Sigmoid colon (tissue), 7 donors: ENCODE results near the gene CRADD. TPM values are rescaled to one million over a fixed set of nuclear protein-coding genes. Genes with fewer than 3 reads are reported as not detected.

Experiments
- DNase-seq: peaks from one replicate; pipeline ENCODE4 v3.0.0-alpha.2; 2019
- H3K27ac ChIP-seq, 4 donors: fragments of 200-600 bp; sonication (generic); one replicate each; pipeline ENCODE4 v1.5.1; 2016 to 2019; ENCODE audit warnings: mild to moderate bottlenecking in 1 of 4
- H3K27me3 ChIP-seq, 3 donors: fragments of 200-600 bp; sonication (generic); one replicate each; pipeline ENCODE4 v1.5.1; 2019; ENCODE audit warnings: mild to moderate bottlenecking in 1 of 3
- H3K36me3 ChIP-seq, 4 donors: fragments of 200-600 bp; sonication (generic); one replicate each; pipeline ENCODE4 v1.5.1; 2016 to 2019
- H3K4me1 ChIP-seq, 4 donors: fragments of 200-600 bp; sonication (generic); one replicate each; pipeline ENCODE4 v1.5.1; 2017 to 2019
- H3K4me3 ChIP-seq, 4 donors: fragments of 200-600 bp; sonication (generic); one replicate each; pipeline ENCODE4 v1.5.1; 2017 to 2019; ENCODE audit warnings: mild to moderate bottlenecking in 2 of 4, moderate library complexity in 1 of 4
- H3K9me3 ChIP-seq, 4 donors: fragments of 200-600 bp in 3 of 4; sonication (generic) in 3 of 4; one replicate each; pipeline versions ENCODE4 v1.5.1 to v1.6.1; 2013 to 2019
- EP300 ChIP-seq, 4 donors: sonication (generic); formaldehyde crosslinking; IDR thresholded peaks; one replicate each; pipeline ENCODE4 v1.6.1; 2017; ENCODE audit warnings: antibody characterized with exemption in 4 of 4
- POLR2A ChIP-seq, 2 donors: fragments of 450-650 bp; IDR thresholded peaks; one replicate each; pipeline ENCODE4 v1.6.1; 2016; ENCODE audit warnings: antibody characterized with exemption in 2 of 2, mild to moderate bottlenecking in 2 of 2, moderate library complexity in 2 of 2
- POLR2AphosphoS5 ChIP-seq, 4 donors: sonication (generic); formaldehyde crosslinking; IDR thresholded peaks; one replicate each; pipeline ENCODE4 v1.6.1; 2017; ENCODE audit warnings: antibody characterized with exemption in 4 of 4
- WGBS, 2 donors: extraction: QIAGEN DNeasy Blood & Tissue Kit; methylation state at CpG; one replicate each; pipeline ENCODE4 v1.1.7; 2013; 5-methylcytosine and 5-hydroxymethylcytosine counted together
- intact Hi-C: fragments of 100-400 bp; cut with DNase I; formaldehyde crosslinking; loops from one replicate; pipeline ENCODE4 v1.15.1; 2023
- polyA plus RNA-seq, 3 donors: library from polyadenylated mRNA; stranded (reverse); fragments of 200-250 nt; gene quantifications; one replicate each; pipeline ENCODE4 v1.2.3, GENCODE V29; 2013
- total RNA-seq, 4 donors: library from RNA; depleted of rRNA; stranded (reverse); fragments of >200 nt; gene quantifications; one replicate each; pipeline ENCODE4 v1.1.0, GENCODE V29; 2016
- TF ChIP-seq, protein P1 (sequence below), 4 experiments: fragments of 450-650 bp in 3 of 4; fragments of 200-600 bp in 1 of 4; IDR thresholded peaks; one replicate each; pipeline ENCODE4 v1.5.1; 2016 to 2019; ENCODE audit warnings: antibody characterized with exemption in 4 of 4, mild to moderate bottlenecking in 3 of 4, moderate library complexity in 2 of 4
- donor health status: healthy with polysubstance abuse.
- donor health status: Bipolar disorder and iron deficiency.
- donor health status: healthy.

Gene CRADD
- total and polyA plus RNA-seq, 7 donors, result 14.1 to 98.9 (median 43.7) TPM

GRCh38 chr12:93784339-93785086, 107.3 kb downstream of the CRADD start:
- Histone ChIP-seq H3K27ac (peak overlapping the region; percentile 72 to 89 (median 80)), H3K9me3 (no peaks in the 10 kb centered on the region), H3K4me1 (peaks cover 0 to 78% (median 62%) of the 10 kb centered on the region in 4 donors), H3K4me3 (no peak overlapping the region), H3K36me3 (no peaks in the 10 kb centered on the region), H3K27me3 (no peaks in the 10 kb centered on the region)
- peak; percentile 90 to 96 (median 95) for TF ChIP-seq POLR2AphosphoS5 (IDR thresholded peaks at IDR 0.05)
- peak; percentile 89 to 98 (median 96) for TF ChIP-seq EP300 (IDR thresholded peaks at IDR 0.05)
- no peak for TF ChIP-seq POLR2A (IDR thresholded peaks at IDR 0.05)
- TF ChIP-seq, protein P1, sequence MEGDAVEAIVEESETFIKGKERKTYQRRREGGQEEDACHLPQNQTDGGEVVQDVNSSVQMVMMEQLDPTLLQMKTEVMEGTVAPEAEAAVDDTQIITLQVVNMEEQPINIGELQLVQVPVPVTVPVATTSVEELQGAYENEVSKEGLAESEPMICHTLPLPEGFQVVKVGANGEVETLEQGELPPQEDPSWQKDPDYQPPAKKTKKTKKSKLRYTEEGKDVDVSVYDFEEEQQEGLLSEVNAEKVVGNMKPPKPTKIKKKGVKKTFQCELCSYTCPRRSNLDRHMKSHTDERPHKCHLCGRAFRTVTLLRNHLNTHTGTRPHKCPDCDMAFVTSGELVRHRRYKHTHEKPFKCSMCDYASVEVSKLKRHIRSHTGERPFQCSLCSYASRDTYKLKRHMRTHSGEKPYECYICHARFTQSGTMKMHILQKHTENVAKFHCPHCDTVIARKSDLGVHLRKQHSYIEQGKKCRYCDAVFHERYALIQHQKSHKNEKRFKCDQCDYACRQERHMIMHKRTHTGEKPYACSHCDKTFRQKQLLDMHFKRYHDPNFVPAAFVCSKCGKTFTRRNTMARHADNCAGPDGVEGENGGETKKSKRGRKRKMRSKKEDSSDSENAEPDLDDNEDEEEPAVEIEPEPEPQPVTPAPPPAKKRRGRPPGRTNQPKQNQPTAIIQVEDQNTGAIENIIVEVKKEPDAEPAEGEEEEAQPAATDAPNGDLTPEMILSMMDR (IDR thresholded peaks at IDR 0.05), result no peak
- intact Hi-C loops, result loop anchor here (1.0 kb wide), 1 partner anchor 30 kb away; no protein-coding TSS in a partner anchor
- DNase-seq, result peak; percentile 96
- WGBS, 2 donors, result 47 to 72% methylated on average over 9 of the region's 9 CpGs

- Histone ChIP-seq H3K4me1 (peaks cover 0 to 68% (median 53%) of the 10 kb centered on the region in 4 donors), H3K27ac (peak overlapping the region; percentile 72 to 89 (median 80)), H3K4me3 (no peak overlapping the region), H3K36me3 (no peaks in the 10 kb centered on the region), H3K9me3 (no peaks in the 10 kb centered on the region), H3K27me3 (no peaks in the 10 kb centered on the region)
- TF ChIP-seq POLR2AphosphoS5 (IDR thresholded peaks at IDR 0.05), result peak; percentile 62 to 87 (median 73)
- TF ChIP-seq, protein P1 (IDR thresholded peaks at IDR 0.05), result no peak
- TF ChIP-seq POLR2A (IDR thresholded peaks at IDR 0.05), result no peak
- TF ChIP-seq EP300 (IDR thresholded peaks at IDR 0.05), result peak in 2 of 4 donors; percentile 72 to 76
- peak; percentile 82 for DNase-seq
- intact Hi-C loops, result no loop called here
- WGBS, 2 donors, result 73 to 76% methylated on average over 8 of the region's 8 CpGs
These were observed 108.3 kb downstream of the CRADD start for GRCh38 chr12:93785249-93786010.

- WGBS, 2 donors, result 86 to 87% methylated on average over 4 of the region's 4 CpGs
- H3K9me3 ChIP-seq, result no peaks in the 10 kb centered on the region
- peak overlapping the region; percentile 72 to 89 (median 80) for H3K27ac ChIP-seq
- no peak for DNase-seq
- TF ChIP-seq POLR2A (IDR thresholded peaks at IDR 0.05), result no peak
- TF ChIP-seq POLR2AphosphoS5 (IDR thresholded peaks at IDR 0.05), result no peak
- TF ChIP-seq EP300 (IDR thresholded peaks at IDR 0.05), result no peak
- TF ChIP-seq, protein P1 (IDR thresholded peaks at IDR 0.05), result no peak
- H3K4me3 ChIP-seq, result no peak overlapping the region
- intact Hi-C loops, result no loop called here
- no peaks in the 10 kb centered on the region for H3K27me3 ChIP-seq
- H3K4me1 ChIP-seq, result peaks cover 0 to 57% (median 46%) of the 10 kb centered on the region in 4 donors
- H3K36me3 ChIP-seq, result no peaks in the 10 kb centered on the region
These were observed 109.7 kb downstream of the CRADD start for GRCh38 chr12:93786656-93787397.

DNA sequence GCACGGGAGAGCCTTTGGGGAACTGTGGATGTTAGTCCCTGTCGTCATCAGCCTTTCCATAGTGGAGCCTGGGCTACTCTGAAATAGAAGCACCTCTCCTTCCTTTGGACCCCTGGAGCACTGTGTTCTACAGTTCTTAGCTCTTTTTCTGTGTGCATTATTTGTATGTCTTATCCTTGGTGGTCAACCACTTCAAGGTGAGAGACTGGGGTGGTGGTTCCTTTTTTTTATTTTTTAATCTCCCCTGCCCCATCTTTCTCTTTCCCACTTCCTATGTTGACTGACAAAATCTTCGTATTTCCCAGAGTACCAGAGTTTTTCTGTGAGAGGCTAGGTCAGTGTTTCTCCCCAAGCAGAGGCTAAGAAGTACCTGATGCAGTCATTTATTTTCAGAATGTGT, 111.7 kb downstream of the CRADD start:
- 84 to 92% methylated on average over 3 of the region's 3 CpGs for WGBS, 2 donors

More for the DNA sequence above, 111.7 kb downstream of the CRADD start:
- no peak for DNase-seq
- no peaks in the 10 kb centered on the region for H3K9me3 ChIP-seq
- H3K27ac ChIP-seq, result no peak overlapping the region
- no peaks in the 10 kb centered on the region for H3K27me3 ChIP-seq
- H3K4me3 ChIP-seq, result no peak overlapping the region
- no peaks in the 10 kb centered on the region for H3K36me3 ChIP-seq
- intact Hi-C loops, result loop anchor here (2.0 kb wide), 1 partner anchor 14 kb away; no protein-coding TSS in a partner anchor
- TF ChIP-seq POLR2A (IDR thresholded peaks at IDR 0.05), result no peak
- TF ChIP-seq POLR2AphosphoS5 (IDR thresholded peaks at IDR 0.05), result no peak
- TF ChIP-seq, protein P1 (IDR thresholded peaks at IDR 0.05), result no peak
- TF ChIP-seq EP300 (IDR thresholded peaks at IDR 0.05), result no peak
- H3K4me1 ChIP-seq, result peaks cover 0 to 42% (median 33%) of the 10 kb centered on the region in 4 donors
